Mononuclear cell (primary cell): ENCODE data around the gene BARHL1. TPM values are rescaled to one million over a fixed set of nuclear protein-coding genes. Genes with fewer than 3 reads are reported as not detected.
A peak's percentile ranks its signal among the peaks of the same experiment; 100 is the strongest.

Source experiments
- H3K27me3 ChIP-seq: 2 replicates; pipeline ENCODE4 v1.6.0; 2011; ENCODE audit warnings: low read length, control low read depth; ENCODE audit not compliant: insufficient read depth
- H3K4me1 ChIP-seq: 2 replicates; pipeline ENCODE4 v1.5.1; 2011; ENCODE audit warnings: mild to moderate bottlenecking, low read length, control low read depth; ENCODE audit not compliant: insufficient read depth
- H3K4me3 ChIP-seq: 2 replicates; pipeline ENCODE4 v1.5.1; 2011; ENCODE audit warnings: mild to moderate bottlenecking, low read length, moderate library complexity
- H3K9me3 ChIP-seq: 2 replicates; pipeline ENCODE4 v1.5.1; 2011; ENCODE audit warnings: low read depth, mild to moderate bottlenecking, control low read depth, low read length
- total RNA-seq: library from RNA; depleted of rRNA; stranded (reverse); fragments of >200 nt; gene quantifications from one replicate; pipeline ENCODE4 v1.2.3, GENCODE V29; 2012

BARHL1 gene
- total RNA-seq: not detected

- Histone ChIP-seq H3K9me3 (no peaks in the 10 kb centered on the region), H3K4me1 (peaks cover 19% of the 10 kb centered on the region), H3K27me3 (peaks cover 91% of the 10 kb centered on the region), H3K4me3 (peak within 1 kb of the TSS; percentile 2)
Observed at GRCh38 chr9:132582276-132582785, at the start of gene BARHL1. TSS of gene BARHL1 (plus strand) at chr9:132582606. CDS start at chr9:132582798, 192 bp downstream.

DNA sequence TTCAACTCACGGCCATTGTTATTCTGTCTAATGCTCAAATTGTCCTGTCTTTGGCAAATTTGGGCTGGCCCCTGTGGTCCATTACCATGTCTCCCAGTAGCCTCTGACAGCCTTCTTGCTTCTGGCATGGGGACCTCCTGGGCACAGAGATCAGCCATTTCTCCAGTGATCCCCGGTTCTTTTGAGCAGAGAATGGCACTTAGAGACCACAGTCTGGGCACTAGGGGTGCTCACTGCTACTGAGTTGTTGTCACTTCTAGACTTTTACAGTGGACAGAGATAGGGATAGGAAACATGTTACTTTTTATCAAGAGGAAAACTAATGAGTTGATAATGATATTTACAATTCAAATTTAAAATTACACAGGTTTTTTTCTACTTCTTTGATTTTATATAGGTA, 47.6 kb upstream of the BARHL1 start:
- Histone ChIP-seq H3K27me3 (no peaks in the 10 kb centered on the region), H3K4me3 (no peak overlapping the region), H3K9me3 (no peaks in the 10 kb centered on the region), H3K4me1 (no peaks in the 10 kb centered on the region)

DNA sequence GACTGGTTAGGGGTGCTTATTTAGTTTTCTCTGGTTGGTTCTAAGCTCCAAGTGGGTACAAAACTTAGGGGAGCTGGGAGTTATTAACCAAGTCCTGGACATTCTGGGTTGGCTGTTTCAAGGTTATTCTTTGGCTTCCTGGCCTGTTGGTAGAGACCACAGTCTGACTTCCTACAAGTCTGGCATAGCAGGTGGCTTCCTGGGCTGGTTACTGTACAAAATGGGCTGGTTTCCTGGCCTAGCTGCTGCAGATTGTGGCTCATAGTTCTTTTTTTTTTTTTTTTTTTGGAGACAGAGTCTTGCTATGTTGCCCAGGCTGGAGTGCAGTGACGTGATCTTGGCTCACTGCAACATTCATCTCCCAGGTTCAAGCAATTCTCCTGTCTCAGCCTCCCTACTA, 46.3 kb upstream of the BARHL1 start:
- H3K27me3 ChIP-seq: no peaks in the 10 kb centered on the region
- H3K4me3 ChIP-seq: no peak overlapping the region
- H3K9me3 ChIP-seq: no peaks in the 10 kb centered on the region
- no peaks in the 10 kb centered on the region for H3K4me1 ChIP-seq

DNA sequence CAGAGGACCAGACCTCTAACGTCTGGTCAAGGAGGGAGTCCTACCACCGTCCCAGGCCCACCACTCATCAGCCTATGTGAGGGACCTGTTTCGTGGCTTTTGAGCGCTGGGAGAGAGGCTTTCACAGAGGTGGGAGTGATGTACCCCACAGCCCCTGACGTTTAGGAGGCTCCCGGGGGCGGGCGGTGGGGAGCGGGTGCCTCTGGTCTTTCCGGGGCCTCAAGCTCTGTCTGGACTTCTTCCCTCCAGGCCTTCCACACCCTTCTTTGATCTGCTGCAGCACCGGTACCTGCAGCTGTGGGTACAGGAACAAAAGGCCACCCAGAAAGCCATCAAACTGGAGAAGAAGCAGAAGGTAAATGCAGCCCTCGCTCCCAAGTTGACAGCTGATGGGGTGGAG, 45.1 kb upstream of the BARHL1 start:
- Histone ChIP-seq H3K4me1 (no peaks in the 10 kb centered on the region), H3K27me3 (no peaks in the 10 kb centered on the region), H3K9me3 (no peaks in the 10 kb centered on the region), H3K4me3 (no peak overlapping the region)

GRCh38 chr9:132538071-132538470, 44.3 kb upstream of the BARHL1 start:
- Histone ChIP-seq H3K9me3 (no peaks in the 10 kb centered on the region), H3K27me3 (no peaks in the 10 kb centered on the region)

DNA sequence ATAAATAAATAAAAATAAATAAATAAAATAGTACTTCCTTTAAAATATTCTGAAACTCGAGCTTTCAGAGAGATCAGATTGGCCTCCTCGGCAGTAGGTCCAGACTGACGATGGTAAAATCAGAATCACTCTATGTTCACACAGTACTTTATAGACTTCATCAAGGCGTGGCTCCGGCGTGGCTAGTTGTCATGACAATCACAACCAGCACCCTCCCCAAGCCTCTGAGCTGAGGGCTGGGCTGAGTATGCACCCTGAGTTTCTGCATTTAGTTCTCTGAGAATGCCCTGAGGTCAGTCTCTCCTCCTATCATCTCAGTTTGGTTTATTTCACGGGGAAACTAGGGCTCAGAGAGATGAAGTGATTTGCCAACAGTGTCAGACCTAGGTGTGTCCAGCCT, 43.3 kb upstream of the BARHL1 start:
- Histone ChIP-seq H3K9me3 (no peaks in the 10 kb centered on the region), H3K4me1 (no peaks in the 10 kb centered on the region), H3K4me3 (no peak overlapping the region), H3K27me3 (no peaks in the 10 kb centered on the region)

More at GRCh38 chr9:132538071-132538470, 44.3 kb upstream of the BARHL1 start:
- Histone ChIP-seq H3K4me1 (no peaks in the 10 kb centered on the region), H3K4me3 (no peak overlapping the region)

GRCh38 chr9:132541051-132541450, 41.4 kb upstream of the BARHL1 start:
- Histone ChIP-seq H3K9me3 (no peaks in the 10 kb centered on the region), H3K4me1 (no peaks in the 10 kb centered on the region), H3K27me3 (no peaks in the 10 kb centered on the region), H3K4me3 (no peak overlapping the region)

DNA sequence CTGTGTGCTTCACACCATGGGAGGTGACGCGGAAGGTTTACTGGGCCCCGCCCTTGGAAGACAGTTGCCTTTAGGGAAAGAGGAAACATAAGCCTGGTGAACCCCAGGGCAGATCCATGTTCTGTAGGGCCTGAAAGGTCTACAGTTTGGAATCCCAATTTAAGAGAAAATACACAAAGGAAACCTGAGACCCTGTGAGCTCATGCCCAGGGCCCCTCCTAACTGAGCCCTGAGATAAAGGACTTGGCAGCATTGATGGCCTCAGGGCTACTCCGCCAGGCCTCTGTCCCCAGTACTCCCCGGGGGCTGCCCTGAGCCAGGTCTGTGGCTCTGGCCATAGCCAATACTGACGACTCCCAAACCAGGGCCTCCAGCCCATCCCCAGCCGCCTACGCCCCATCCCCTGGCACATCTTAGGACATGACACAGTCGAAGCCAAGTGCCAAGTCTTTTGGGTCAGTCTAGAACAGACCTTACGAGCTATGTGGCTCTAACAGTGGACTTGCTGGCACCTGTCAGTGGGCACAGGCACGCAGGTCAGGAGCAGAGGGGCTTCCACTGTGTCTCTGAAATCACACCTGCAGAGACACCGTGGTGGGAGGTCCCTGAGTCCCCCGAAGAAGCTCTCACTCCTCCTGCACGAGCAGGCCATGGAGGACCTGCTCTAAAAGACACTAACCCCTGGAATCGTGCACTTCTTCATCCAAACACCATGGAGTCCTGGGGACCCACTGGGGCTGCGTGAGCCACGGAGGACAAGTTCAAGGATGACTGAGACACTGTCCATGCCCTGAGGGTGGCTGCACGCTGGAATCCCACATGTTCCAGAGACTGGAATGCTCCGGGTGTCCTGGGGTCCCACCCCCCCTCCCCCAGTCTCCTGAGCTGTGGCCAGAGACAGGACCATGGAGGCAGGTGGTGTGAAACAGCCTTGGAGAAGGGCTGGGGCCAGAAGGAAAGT, 40.3 kb upstream of the BARHL1 start:
- Histone ChIP-seq H3K4me1 (no peaks in the 10 kb centered on the region), H3K27me3 (no peaks in the 10 kb centered on the region), H3K9me3 (no peaks in the 10 kb centered on the region), H3K4me3 (no peak overlapping the region)

DNA sequence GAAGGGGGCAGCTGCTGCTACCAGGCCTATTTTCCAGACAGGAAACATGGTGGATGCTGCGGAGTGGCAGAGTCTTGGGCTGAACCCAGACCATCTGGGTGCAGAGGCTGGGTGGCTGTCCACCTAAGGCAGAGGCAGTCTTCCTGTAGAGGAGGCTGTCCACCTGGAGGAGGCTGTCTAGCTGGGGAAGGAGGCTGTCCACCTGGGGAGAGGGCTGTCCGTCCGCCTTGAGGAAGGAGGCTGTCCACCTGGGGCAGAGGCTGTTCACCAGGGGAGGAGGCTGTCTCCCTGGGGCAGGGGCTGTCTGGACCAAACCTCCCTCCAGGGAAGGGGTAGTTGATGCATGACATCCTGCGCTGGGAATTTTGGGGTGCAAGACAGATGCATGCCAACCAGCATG, 39.2 kb upstream of the BARHL1 start:
- Histone ChIP-seq H3K4me3 (no peak overlapping the region), H3K27me3 (no peaks in the 10 kb centered on the region), H3K9me3 (no peaks in the 10 kb centered on the region)

DNA sequence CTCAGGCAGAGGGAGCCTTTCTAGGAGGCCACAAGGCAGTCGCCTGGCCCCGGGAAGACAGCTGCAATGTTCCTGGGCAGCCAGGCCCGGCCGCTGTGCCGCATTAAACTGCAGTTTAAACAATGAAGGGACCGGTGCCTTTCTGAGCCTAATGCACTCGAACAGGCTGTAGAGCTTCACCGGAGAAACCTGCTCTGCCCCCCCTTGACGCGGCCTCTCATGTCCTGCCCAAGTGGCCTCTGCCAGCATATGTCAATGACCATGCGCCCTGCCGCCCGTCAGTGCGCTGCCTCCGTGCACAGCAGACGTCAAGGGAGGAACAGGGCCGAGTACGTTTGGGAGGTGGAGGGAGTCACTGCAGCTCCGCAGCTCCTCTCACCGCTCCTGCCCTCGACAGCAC, 38.4 kb upstream of the BARHL1 start:
- no peaks in the 10 kb centered on the region for H3K9me3 ChIP-seq
- H3K4me1 ChIP-seq: no peaks in the 10 kb centered on the region
- H3K27me3 ChIP-seq: no peaks in the 10 kb centered on the region
- H3K4me3 ChIP-seq: no peak overlapping the region

More for the DNA sequence above, 39.2 kb upstream of the BARHL1 start:
- no peaks in the 10 kb centered on the region for H3K4me1 ChIP-seq

- no peak overlapping the region for H3K4me3 ChIP-seq
- H3K27me3 ChIP-seq: no peaks in the 10 kb centered on the region
- H3K9me3 ChIP-seq: no peaks in the 10 kb centered on the region
- H3K4me1 ChIP-seq: no peaks in the 10 kb centered on the region
Observed at GRCh38 chr9:132545578-132545977, 36.8 kb upstream of the BARHL1 start.

GRCh38 chr9:132546148-132547051, 36.0 kb upstream of the BARHL1 start:
- Histone ChIP-seq H3K27me3 (no peaks in the 10 kb centered on the region), H3K4me3 (no peak overlapping the region), H3K4me1 (no peaks in the 10 kb centered on the region), H3K9me3 (no peaks in the 10 kb centered on the region)

DNA sequence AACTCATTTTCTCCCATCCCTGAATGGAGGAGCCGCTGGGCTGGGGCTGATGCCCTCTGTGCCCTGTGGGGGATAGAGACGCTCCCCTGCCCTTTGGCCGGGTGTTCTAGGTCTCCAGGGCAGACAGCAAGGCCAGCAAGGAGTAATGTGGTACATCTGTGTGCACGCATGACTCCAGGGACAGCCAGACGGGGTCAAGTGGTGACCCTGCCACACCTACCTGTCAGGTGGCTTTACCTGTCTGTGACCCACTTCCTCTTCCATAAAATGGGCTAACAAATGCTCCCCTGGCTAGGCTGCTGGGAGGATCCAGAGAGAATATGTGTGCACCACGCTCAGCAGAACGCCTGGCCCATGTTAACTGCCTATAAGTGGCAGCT, 35.4 kb upstream of the BARHL1 start:
- H3K9me3 ChIP-seq: no peaks in the 10 kb centered on the region
- H3K4me1 ChIP-seq: no peaks in the 10 kb centered on the region
- no peak overlapping the region for H3K4me3 ChIP-seq
- no peaks in the 10 kb centered on the region for H3K27me3 ChIP-seq

DNA sequence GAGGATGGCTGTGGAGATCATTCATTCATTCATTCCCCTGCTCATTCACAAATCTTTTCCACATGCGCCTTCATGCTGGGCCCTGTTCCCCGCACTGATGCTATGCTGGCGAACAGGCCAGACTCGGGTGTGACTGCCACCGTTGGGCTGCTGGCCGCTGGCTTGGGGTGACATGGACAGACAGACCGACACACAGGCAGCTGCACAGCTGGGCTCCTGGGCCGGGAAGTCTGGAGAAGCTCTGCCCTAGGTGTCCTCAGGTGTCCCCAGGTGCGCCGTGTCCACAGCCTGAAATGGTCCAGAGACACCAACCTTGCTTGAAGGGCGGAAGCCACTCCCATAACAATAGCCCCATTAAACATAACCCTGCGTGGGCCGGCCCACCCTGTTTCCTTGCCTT, 35.0 kb upstream of the BARHL1 start:
- Histone ChIP-seq H3K9me3 (no peaks in the 10 kb centered on the region), H3K27me3 (no peaks in the 10 kb centered on the region), H3K4me1 (no peaks in the 10 kb centered on the region), H3K4me3 (no peak overlapping the region)
